ENCODE results near the gene CMSS1. TPM values are rescaled to one million over a fixed set of nuclear protein-coding genes. Genes with fewer than 3 reads are reported as not detected.
A peak's percentile ranks its signal among the peaks of the same experiment; 100 is the strongest.

The CMSS1 gene
- total RNA-seq, 4 donors from 2014 or later = 1.3 to 9.9 (median 2.3) TPM

DNA sequence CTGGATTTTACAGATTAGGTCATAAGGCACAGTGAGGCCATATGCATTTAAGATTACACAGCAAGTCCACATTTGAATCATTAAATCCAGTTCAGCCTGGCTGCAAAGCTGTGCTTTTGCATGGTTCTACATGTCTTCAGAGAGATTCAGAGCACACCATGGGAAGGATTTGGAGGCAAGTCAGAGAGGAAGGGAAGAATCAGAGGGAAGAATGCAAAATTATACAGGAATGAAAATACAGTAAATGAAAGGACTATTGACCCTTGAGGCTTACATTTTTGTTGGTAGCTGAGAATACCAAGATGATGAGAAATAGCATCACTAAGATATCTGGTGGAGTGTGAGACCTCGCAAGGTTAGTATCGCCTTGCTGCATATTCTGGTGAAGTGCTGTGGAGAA is 282.8 kb downstream of the CMSS1 start:
- Histone ChIP-seq H3K4me3 (no peak overlapping the region), H3K36me3 (no peaks in the 10 kb centered on the region), H3K27ac (no peak overlapping the region), H3K9me3 (no peaks in the 10 kb centered on the region), H3K27me3 (no peaks in the 10 kb centered on the region), H3K4me1 (peaks cover 0 to 7% (median 0%) of the 10 kb centered on the region in 4 donors)
- DNase-seq = no peak
- no peak for TF ChIP-seq POLR2A (IDR thresholded peaks at IDR 0.05)
- TF ChIP-seq, protein P1, sequence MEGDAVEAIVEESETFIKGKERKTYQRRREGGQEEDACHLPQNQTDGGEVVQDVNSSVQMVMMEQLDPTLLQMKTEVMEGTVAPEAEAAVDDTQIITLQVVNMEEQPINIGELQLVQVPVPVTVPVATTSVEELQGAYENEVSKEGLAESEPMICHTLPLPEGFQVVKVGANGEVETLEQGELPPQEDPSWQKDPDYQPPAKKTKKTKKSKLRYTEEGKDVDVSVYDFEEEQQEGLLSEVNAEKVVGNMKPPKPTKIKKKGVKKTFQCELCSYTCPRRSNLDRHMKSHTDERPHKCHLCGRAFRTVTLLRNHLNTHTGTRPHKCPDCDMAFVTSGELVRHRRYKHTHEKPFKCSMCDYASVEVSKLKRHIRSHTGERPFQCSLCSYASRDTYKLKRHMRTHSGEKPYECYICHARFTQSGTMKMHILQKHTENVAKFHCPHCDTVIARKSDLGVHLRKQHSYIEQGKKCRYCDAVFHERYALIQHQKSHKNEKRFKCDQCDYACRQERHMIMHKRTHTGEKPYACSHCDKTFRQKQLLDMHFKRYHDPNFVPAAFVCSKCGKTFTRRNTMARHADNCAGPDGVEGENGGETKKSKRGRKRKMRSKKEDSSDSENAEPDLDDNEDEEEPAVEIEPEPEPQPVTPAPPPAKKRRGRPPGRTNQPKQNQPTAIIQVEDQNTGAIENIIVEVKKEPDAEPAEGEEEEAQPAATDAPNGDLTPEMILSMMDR (IDR thresholded peaks at IDR 0.05) = no peak

DNA sequence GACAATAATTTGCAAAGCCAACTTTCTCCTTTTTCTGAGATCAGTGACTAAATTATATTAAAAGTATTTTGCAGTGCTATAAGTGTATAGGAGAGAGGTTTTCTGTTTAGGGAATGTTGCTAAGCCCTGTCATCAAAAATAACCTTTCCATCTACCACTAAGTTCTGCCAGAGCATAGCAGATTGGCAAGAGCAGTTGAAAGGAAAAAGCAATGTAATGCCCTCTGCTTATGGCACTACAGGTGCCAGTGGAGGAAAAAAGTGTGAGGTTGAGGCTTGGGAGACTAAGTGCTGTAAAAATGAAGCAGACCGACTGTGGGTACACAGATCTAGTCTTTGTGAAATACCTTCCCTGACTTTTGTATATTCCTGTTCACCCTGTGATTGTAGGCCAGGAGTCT is 285.1 kb downstream of the CMSS1 start:
- Histone ChIP-seq H3K9me3 (no peaks in the 10 kb centered on the region), H3K4me1 (peaks cover 0 to 12% (median 0%) of the 10 kb centered on the region in 4 donors)
- TF ChIP-seq POLR2A (IDR thresholded peaks at IDR 0.05) = no peak
- TF ChIP-seq, protein P1 (IDR thresholded peaks at IDR 0.05) = no peak

DNA sequence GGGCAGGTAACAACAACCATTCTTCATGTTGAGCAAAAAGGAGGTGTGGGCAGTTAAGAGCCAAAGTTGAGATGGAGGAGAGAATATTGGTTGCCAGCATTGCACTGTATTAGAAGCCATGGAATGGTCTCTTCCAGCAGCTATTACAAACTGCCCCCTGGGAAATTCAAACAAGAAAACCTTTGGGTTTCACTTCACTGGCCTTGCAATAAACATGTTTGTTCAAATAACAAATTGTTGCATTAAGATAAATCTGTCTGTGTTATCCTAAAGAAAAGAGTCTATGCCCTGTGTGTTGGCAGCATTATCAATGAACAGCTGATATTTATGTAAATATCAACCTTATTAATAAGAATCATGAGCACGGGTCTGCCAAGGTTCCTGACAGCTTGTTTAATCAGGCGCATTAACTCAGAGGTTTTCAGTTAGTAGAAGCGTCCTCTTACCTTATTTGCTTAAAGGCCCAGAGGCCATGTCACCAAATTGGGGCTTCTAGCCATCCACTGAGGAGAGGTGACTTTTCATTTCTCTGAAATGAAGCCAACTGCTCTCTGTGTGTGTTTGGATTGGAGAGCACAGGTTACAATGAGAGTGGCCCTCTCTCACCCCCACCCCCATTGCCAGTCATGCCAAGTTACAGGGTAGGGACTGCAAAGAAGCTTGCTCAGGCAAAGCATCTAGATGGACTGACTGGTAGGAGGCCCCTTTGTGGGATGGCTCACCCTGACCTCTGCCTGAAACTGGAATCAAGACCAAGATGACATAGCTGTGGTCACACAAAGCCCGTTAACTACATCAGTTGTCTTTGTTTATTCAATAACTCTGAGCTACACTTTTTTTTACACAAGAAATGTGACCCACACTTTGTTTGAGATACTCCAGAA is 286.1 kb downstream of the CMSS1 start:
- DNase-seq = no peak
- peaks cover 0 to 5% (median 0%) of the 10 kb centered on the region in 4 donors for H3K4me1 ChIP-seq

More for the DNA sequence above, 285.1 kb downstream of the CMSS1 start:
- H3K36me3 ChIP-seq = no peaks in the 10 kb centered on the region
- no peaks in the 10 kb centered on the region for H3K27me3 ChIP-seq
- no peak overlapping the region for H3K4me3 ChIP-seq
- H3K27ac ChIP-seq = no peak overlapping the region
- DNase-seq = no peak

DNA sequence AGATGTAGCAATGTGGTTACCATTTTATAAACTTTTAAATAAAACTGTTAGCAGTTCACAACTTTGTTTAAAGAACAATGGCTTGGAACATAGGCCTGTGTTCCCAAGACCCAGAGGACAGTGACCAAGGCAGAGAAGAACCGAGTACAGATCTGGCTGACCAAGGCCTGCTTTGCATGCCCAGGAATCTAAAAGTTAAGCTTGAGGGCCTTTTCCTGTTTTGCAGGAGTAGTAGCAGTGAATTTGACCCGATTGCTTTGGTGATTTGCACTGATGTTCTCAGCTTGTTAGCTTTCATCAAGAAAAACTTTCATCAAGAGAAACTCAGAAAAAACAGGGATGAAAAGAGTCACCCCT is 286.8 kb downstream of the CMSS1 start:
- Histone ChIP-seq H3K36me3 (no peaks in the 10 kb centered on the region), H3K4me3 (no peak overlapping the region), H3K27ac (peak overlapping the region in 1 of 4 donors; percentile 33), H3K9me3 (no peaks in the 10 kb centered on the region), H3K4me1 (peaks cover 0 to 5% (median 0%) of the 10 kb centered on the region in 4 donors), H3K27me3 (no peaks in the 10 kb centered on the region)
- no peak for TF ChIP-seq POLR2A (IDR thresholded peaks at IDR 0.05)
- TF ChIP-seq, protein P1 (IDR thresholded peaks at IDR 0.05) = no peak
- DNase-seq = no peak

More for the DNA sequence above, 286.1 kb downstream of the CMSS1 start:
- Histone ChIP-seq H3K9me3 (no peaks in the 10 kb centered on the region), H3K36me3 (no peaks in the 10 kb centered on the region), H3K27me3 (no peaks in the 10 kb centered on the region), H3K27ac (no peak overlapping the region), H3K4me3 (no peak overlapping the region)
- TF ChIP-seq POLR2A (IDR thresholded peaks at IDR 0.05) = no peak
- TF ChIP-seq, protein P1 (IDR thresholded peaks at IDR 0.05) = no peak

DNA sequence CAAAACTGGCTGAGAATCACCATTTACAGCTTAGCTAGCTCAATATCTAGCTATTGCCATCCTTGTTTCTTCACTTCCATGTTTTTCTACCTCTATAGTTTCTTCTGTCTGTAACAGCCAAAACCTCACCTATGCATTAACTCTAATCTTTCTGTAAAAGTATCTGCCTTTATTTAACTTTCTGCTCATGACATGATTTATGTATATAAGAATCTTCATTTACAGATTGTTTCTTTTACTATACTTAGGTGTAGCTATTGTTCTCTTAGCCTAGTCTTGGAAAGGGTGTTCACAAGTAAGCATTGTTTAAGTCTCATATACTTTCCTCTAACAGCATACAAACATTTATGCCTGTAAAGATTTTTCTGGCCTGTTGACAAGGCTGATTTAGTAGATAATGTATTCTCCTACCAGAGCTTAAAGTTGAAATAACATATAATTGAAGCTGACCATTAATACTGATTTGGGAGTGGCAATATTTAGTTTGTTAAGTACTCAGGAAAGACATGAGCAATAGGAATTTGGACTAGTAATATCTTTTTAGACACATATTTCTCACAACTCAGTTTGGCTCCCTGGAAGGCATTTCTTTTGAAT is 287.3 kb downstream of the CMSS1 start:
- H3K27me3 ChIP-seq = no peaks in the 10 kb centered on the region
- H3K36me3 ChIP-seq = no peaks in the 10 kb centered on the region
- peak overlapping the region in 1 of 4 donors; percentile 33 for H3K27ac ChIP-seq
- DNase-seq = no peak
- H3K4me3 ChIP-seq = no peak overlapping the region
- H3K4me1 ChIP-seq = peaks cover 0 to 5% (median 0%) of the 10 kb centered on the region in 4 donors
- no peaks in the 10 kb centered on the region for H3K9me3 ChIP-seq
- TF ChIP-seq, protein P1 (IDR thresholded peaks at IDR 0.05) = no peak
- no peak for TF ChIP-seq POLR2A (IDR thresholded peaks at IDR 0.05)

All from Peyer's patch (tissue), 4 donors.